Measurements from ENCODE around the gene TBRG4.

Gene TBRG4

GRCh38 chr7:45050198-45050597 is 61.3 kb downstream of the TBRG4 start:
- DNase-seq, result no peak
